ENCODE data around the gene PTPN7. TPM values are rescaled to one million over a fixed set of nuclear protein-coding genes. Genes with fewer than 3 reads are reported as not detected.
"Not testable (repeated sequence)": the region's sequence is repeated elsewhere in the genome, so short reads cannot be mapped to it uniquely, and the experiment has no call there.

The PTPN7 gene
- total and polyA plus RNA-seq, 8 donors: 1.0 to 11.7 (median 1.5) TPM

DNA sequence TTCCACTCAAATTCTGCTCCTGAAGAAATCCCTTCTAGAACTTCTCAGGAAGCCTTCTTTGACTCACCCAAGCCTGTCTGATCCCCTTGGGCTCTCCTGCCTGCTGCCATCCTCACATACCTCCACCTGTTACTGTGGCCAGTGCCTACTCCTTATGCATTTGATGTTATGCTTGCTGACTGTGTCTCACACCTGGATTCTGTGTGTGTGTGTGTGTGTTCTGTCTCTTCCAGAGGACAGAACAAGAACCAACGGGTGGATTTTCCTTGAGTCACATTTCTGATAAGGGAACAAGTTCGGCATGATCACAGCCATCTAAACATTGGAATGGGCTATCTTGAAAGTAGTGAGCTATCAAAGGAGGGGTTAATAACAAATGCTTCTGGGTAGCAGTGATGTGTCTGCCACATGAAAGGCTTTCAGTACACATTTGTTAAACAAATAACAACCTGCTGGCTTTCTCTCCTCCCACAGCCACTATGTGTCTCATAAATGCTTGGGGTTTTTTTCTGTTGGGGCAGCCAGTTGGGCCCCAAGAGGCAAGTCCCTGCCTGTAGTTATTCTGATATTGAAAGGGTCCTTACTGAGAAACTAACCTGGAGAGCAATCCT, 46.6 kb downstream of the PTPN7 start:
- peaks cover 0 to 5% of the 10 kb centered on the region in 2 donors for H3K4me1 ChIP-seq
- no peak overlapping the region for H3K4me3 ChIP-seq
- no peak for ATAC-seq
- intact Hi-C loops (cut with DNase I): loop anchor here in 1 of 2 donors (10.0 kb wide), 1 partner anchor 109 kb away; no protein-coding TSS in a partner anchor
- H3K27ac ChIP-seq: no peak overlapping the region
- H3K27me3 ChIP-seq: no peaks in the 10 kb centered on the region
- TF ChIP-seq, protein P1, sequence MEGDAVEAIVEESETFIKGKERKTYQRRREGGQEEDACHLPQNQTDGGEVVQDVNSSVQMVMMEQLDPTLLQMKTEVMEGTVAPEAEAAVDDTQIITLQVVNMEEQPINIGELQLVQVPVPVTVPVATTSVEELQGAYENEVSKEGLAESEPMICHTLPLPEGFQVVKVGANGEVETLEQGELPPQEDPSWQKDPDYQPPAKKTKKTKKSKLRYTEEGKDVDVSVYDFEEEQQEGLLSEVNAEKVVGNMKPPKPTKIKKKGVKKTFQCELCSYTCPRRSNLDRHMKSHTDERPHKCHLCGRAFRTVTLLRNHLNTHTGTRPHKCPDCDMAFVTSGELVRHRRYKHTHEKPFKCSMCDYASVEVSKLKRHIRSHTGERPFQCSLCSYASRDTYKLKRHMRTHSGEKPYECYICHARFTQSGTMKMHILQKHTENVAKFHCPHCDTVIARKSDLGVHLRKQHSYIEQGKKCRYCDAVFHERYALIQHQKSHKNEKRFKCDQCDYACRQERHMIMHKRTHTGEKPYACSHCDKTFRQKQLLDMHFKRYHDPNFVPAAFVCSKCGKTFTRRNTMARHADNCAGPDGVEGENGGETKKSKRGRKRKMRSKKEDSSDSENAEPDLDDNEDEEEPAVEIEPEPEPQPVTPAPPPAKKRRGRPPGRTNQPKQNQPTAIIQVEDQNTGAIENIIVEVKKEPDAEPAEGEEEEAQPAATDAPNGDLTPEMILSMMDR (IDR thresholded peaks at IDR 0.05): no peak
- no peaks in the 10 kb centered on the region for H3K9me3 ChIP-seq
- H3K36me3 ChIP-seq: no peaks in the 10 kb centered on the region
- DNase-seq: no peak

DNA sequence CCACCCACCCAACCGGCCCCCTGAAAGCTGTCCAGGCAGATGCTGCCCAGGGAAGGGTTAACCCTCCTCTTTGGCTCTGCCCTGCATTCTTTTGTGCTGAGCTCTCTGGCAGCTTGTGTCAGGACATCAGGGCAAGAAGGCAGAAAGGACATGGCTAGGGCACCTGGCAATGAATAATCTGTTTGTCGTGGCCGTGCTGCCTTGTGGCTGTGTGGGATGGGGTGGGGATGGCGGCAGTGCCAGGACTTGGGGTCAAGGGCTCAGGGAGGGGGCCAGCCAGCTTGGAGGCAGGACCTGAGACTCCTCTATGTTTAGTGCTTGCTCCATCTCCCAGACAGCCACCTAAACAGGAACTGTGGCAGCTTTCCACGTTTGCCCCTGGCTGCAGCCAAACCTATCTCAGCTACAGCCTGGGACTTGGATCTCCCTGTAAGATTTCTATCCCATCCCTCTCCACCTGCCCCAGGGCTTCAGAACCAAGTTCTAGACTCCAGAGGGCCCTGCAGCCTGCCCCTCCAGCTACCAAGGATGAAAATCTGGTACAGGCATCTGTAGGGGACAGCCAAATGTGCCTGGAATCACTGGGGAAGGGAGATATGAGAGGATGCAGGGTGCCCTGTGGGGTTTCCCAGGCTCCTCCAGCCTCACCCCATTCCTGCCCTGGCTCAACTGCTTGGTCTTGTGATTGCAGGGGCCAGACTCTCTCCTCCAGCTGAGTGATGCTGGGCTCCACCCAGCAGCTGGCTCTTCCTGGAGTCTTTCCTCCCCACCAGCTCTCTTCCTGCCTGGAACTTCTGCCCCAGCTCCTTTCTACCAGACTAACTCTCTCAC, 47.3 kb downstream of the PTPN7 start:
- Histone ChIP-seq H3K9me3 (no peaks in the 10 kb centered on the region), H3K27ac (no peak overlapping the region), H3K27me3 (no peaks in the 10 kb centered on the region), H3K4me1 (peaks cover 3 to 5% of the 10 kb centered on the region in 2 donors), H3K4me3 (no peak overlapping the region), H3K36me3 (no peaks in the 10 kb centered on the region)
- ATAC-seq (peak; percentile 59), DNase-seq (peak in 2 of 4 donors; percentile 30 to 49)
- TF ChIP-seq, protein P1 (IDR thresholded peaks at IDR 0.05): no peak
- intact Hi-C loops (cut with DNase I): loop anchor here in 1 of 2 donors (10.0 kb wide), 1 partner anchor 108 kb away; no protein-coding TSS in a partner anchor

DNA sequence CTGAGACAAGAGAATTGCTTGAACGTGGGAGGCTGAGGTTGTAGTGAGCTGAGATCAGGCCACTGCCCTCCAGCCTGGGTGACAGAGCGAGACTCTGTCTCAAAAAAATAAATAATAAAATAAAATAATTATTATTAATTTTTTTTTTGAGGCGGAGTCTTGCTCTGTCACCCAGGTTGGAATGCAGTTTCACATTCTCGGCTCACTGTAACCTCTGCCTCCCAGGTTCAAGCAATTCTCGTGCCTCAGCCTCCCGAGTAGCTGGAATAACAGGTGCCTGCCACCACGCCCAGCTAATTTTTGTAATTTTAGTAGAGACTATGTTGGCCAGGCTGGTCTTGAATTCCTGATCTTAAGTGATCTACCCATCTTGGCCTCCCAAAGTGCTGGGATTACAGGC, 48.8 kb downstream of the PTPN7 start:
- not testable (repeated sequence) for ATAC-seq, H3K4me1 ChIP-seq, H3K27ac ChIP-seq, H3K27me3 ChIP-seq, H3K36me3 ChIP-seq, H3K4me3 ChIP-seq, DNase-seq, H3K9me3 ChIP-seq
- intact Hi-C loops (cut with DNase I): loop anchor here in 1 of 2 donors (10.0 kb wide), 1 partner anchor 107 kb away; no protein-coding TSS in a partner anchor

DNA sequence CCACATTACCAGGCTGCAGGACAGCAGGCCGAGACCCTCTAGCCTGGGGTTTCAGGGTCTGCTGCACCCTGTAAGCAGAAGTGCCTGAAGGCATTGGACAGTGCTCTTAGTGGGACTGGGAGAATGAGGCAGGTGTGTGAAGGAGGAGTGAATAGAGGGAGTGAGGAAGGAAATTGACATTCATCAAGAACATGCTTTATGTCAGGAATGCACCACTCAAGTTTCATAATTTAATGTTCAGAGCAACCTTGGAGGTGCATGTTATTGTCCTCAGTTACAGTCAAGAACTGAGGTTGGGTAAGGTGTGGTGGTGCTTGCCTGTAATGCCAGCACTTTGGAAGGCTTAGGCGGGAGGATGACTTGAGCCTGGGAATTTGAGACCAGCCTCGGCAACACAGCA, 49.4 kb downstream of the PTPN7 start:
- no peak overlapping the region for H3K27ac ChIP-seq

DNA sequence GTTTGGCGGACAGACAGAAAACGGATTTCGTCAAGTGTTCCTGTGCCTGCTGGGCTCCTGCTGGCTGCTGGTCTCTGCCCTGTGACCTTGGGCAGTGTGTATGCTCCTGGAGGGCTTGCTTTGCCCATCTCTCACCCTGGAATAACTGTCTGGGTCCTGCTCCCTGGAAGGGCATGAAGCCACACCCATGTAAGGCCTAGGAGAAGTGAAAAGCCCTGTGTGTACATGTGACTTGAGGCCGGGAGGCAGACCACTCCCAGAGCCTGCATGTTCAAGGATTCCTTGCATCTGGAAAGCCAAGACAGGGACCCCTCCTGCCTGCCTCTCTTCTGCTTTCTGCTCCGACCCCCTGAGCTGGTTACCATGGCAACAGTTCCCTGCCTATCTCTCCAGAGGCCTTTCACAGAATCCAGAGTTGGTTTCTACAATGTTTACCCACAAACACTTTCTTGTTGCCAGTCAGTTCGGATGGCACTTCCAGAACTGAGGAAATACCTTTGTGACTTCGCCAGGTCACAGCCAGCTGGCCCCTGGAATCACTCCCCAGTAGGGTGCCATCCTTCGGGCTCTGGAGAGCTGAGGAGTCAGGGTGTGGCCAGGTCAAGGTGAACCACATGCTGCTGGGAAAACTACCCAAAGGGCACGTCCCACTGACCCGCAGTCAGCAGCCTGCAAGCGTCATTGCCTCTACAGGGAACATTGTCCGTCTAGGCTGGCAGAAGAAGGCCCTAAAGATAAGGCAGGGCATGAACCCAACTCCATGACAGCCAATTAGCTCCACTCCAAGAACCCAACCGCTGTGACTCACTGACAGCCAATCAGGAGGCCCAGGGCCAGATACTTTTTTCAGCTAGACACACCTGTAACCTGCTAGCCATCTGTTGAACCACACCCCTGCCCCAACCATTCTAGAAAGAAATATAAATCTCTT, 52.3 kb downstream of the PTPN7 start:
- TF ChIP-seq, protein P1 (IDR thresholded peaks at IDR 0.05): no peak
- Histone ChIP-seq H3K27me3 (no peaks in the 10 kb centered on the region), H3K36me3 (no peaks in the 10 kb centered on the region), H3K4me3 (no peak overlapping the region), H3K27ac (peak overlapping the region; percentile 36 to 72), H3K9me3 (no peaks in the 10 kb centered on the region), H3K4me1 (peaks cover 2 to 4% of the 10 kb centered on the region in 2 donors)
- peak in 2 of 4 donors; percentile 16 to 70 for DNase-seq
- ATAC-seq: peak; percentile 43
- intact Hi-C loops (cut with DNase I): no loop called here

More for the DNA sequence above, 49.4 kb downstream of the PTPN7 start:
- TF ChIP-seq, protein P1 (IDR thresholded peaks at IDR 0.05): no peak
- Histone ChIP-seq H3K9me3 (no peaks in the 10 kb centered on the region), H3K27me3 (no peaks in the 10 kb centered on the region), H3K4me1 (peaks cover 4 to 5% of the 10 kb centered on the region in 2 donors), H3K36me3 (no peaks in the 10 kb centered on the region), H3K4me3 (no peak overlapping the region)
- no peak for DNase-seq
- intact Hi-C loops (cut with DNase I): loop anchor here in 1 of 2 donors (10.0 kb wide), 1 partner anchor 106 kb away; no protein-coding TSS in a partner anchor
- no peak for ATAC-seq
